ENCODE results near the gene PTPRN2. TPM values are rescaled to one million over a fixed set of nuclear protein-coding genes. Genes with fewer than 3 reads are reported as not detected.

PTPRN2 gene
- total RNA-seq, 1 donor from 2014 or later, result 2.4 TPM

GRCh38 chr7:158033196-158033595 lies 554.4 kb downstream of the PTPRN2 start:
- TF ChIP-seq CTCF (IDR thresholded peaks at IDR 0.05; ENCODE audit: insufficient read depth, low read length, poor library complexity, severe bottlenecking), result no peak
- H3K36me3 ChIP-seq (ENCODE audit: control insufficient read depth, insufficient read depth, low read length), result no peaks in the 10 kb centered on the region
- DNase-seq (ENCODE audit: low read depth), result no peak
- H3K27me3 ChIP-seq (ENCODE audit: control insufficient read depth, insufficient read depth, low read length), result no peaks in the 10 kb centered on the region
- no peak overlapping the region for H3K4me3 ChIP-seq (ENCODE audit: low read depth, low read length)

- TF ChIP-seq CTCF (IDR thresholded peaks at IDR 0.05; ENCODE audit: insufficient read depth, low read length, poor library complexity, severe bottlenecking), result no peak
- Histone ChIP-seq H3K4me3 (ENCODE audit: low read depth, low read length) (no peak overlapping the region), H3K36me3 (ENCODE audit: control insufficient read depth, insufficient read depth, low read length) (no peaks in the 10 kb centered on the region), H3K27me3 (ENCODE audit: control insufficient read depth, insufficient read depth, low read length) (no peaks in the 10 kb centered on the region)
- no peak for DNase-seq (ENCODE audit: low read depth)
Measured at GRCh38 chr7:158032561-158033115, 555.0 kb downstream of the PTPRN2 start.

- DNase-seq (ENCODE audit: low read depth), result no peak
- TF ChIP-seq CTCF (IDR thresholded peaks at IDR 0.05; ENCODE audit: insufficient read depth, low read length, poor library complexity, severe bottlenecking), result no peak
- Histone ChIP-seq H3K4me3 (ENCODE audit: low read depth, low read length) (no peak overlapping the region), H3K27me3 (ENCODE audit: control insufficient read depth, insufficient read depth, low read length) (no peaks in the 10 kb centered on the region), H3K36me3 (ENCODE audit: control insufficient read depth, insufficient read depth, low read length) (no peaks in the 10 kb centered on the region)
Measured at GRCh38 chr7:158031867-158032308, 555.7 kb downstream of the PTPRN2 start.

GRCh38 chr7:158030566-158030965 lies 557.1 kb downstream of the PTPRN2 start:
- Histone ChIP-seq H3K36me3 (ENCODE audit: control insufficient read depth, insufficient read depth, low read length) (no peaks in the 10 kb centered on the region), H3K27me3 (ENCODE audit: control insufficient read depth, insufficient read depth, low read length) (no peaks in the 10 kb centered on the region), H3K4me3 (ENCODE audit: low read depth, low read length) (no peak overlapping the region)
- no peak for TF ChIP-seq CTCF (IDR thresholded peaks at IDR 0.05; ENCODE audit: insufficient read depth, low read length, poor library complexity, severe bottlenecking)
- DNase-seq (ENCODE audit: low read depth), result no peak

- no peak overlapping the region for H3K4me3 ChIP-seq (ENCODE audit: low read depth, low read length)
- H3K27me3 ChIP-seq (ENCODE audit: control insufficient read depth, insufficient read depth, low read length), result no peaks in the 10 kb centered on the region
- no peak for DNase-seq (ENCODE audit: low read depth)
Measured at GRCh38 chr7:158030071-158030470, 557.6 kb downstream of the PTPRN2 start.

More at GRCh38 chr7:158030071-158030470, 557.6 kb downstream of the PTPRN2 start:
- no peaks in the 10 kb centered on the region for H3K36me3 ChIP-seq (ENCODE audit: control insufficient read depth, insufficient read depth, low read length)
- TF ChIP-seq CTCF (IDR thresholded peaks at IDR 0.05; ENCODE audit: insufficient read depth, low read length, poor library complexity, severe bottlenecking), result no peak

All from kidney epithelial cell (primary cell).